ENCODE measurements around the gene RGL1.
"Not testable (repeated sequence)": the region's sequence is repeated elsewhere in the genome, so short reads cannot be mapped to it uniquely, and the experiment has no call there.

The RGL1 gene

DNA sequence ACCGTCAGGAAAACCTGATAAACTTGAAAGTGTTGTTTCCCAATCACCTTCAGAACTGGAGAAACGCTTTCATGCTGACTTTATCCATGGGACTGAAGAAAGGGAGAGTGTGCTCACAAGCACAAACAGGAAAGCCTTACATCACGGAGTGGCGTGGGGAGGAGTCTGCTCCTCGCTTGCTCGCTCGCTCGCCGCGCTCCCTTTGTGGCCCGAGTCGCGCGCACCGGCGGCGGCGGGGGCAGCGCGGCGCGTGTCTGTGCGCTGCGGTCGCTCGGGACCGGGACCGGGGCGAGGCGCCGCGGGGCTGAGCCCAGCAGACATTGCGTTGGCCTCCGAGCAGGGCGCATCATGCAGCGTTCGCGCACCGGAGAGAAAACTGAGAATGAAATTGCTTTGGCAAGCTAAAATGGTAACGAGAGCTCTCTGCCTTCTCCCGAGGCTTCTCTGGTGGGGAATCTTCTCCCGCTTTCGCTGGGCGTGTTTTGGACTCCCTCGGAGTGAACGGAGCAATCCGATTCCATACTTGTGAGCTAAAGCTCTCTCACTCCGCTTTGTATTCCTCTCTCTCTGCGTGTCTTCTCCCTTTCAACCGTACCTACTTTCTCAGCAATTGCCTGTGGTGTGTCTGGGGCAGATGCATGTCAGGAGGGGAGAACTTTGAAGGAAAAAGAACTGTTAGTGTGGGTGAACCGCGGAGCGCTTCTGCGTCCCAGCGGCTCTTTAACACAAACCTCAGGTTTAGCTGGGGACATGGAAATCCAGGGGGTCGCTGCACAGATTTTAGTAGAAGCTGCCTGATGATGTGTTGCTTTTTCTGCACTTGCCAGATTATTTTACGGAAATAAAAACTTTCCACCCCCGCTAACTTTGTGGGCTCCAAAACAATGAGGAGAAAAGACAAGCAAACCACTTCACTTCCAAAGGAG, at the start of gene RGL1:
Gene RGL1, plus strand, starts transcription at position 205 of the 926 bp plus-strand sequence. Its CDS starts 178 bp downstream, at position 383.
- in situ Hi-C loops (cut with MboI; ENCODE audit: low sequenced_read_pairs) = no loop called here

DNA sequence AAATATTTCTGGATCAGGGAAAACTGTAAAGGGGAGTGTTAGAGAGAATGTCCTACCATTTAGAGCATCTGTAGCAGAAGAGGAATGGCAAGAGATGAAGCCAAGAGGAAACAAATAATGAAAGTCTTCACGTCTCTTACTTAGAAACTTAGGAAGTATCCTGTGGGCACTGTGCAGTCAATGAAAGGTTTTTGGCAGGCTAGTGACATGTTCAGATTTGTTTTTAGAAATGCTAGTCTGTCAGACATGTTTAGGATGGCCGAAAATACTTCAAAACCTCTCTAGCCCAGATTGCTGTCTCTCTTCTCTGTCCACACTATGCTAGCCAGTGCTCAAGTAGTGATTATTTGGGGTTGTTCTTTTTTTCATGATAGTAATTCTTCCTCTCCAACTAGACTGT, 48.6 kb upstream of the RGL1 start:
- in situ Hi-C loops (cut with MboI; ENCODE audit: low sequenced_read_pairs) = no loop called here

DNA sequence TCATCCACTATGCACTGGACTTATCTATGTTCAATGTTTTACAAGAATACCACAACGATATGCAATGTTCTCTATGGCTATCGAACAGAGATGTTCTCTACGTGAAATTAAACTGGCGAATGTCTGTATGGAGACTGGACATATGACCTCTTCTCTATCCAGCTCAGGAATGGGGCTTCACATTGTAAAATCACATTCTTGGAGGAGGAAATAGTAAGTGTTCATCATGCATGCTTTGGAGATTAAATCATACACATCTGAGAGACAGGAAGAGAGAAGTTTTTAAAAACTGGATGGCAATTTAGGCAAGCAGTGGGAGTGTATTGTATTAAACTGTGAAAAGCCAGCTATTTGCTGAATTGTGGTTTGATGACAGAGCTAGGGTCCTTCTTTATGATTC, 47.9 kb upstream of the RGL1 start:
- in situ Hi-C loops (cut with MboI; ENCODE audit: low sequenced_read_pairs) = no loop called here

DNA sequence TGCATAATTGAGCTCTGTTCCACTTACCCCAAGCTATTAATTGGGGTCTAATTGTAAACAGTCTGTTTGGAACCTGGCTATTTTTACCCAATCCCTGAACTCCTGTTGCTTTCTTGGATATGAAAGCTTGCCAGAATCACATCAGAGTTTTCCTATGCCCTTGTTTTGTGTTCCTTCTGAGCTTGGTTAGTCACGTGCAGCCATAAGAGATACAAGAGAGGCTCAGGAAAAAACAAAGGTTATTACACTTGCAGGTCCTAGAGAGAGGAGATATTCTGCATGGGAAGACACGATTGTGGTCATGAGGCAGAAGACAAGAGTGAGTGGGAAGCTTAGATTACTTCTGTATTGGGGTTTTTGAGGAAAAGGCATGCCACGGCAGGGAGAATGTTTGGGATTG, 46.0 kb upstream of the RGL1 start:
- in situ Hi-C loops (cut with MboI; ENCODE audit: low sequenced_read_pairs) = no loop called here

DNA sequence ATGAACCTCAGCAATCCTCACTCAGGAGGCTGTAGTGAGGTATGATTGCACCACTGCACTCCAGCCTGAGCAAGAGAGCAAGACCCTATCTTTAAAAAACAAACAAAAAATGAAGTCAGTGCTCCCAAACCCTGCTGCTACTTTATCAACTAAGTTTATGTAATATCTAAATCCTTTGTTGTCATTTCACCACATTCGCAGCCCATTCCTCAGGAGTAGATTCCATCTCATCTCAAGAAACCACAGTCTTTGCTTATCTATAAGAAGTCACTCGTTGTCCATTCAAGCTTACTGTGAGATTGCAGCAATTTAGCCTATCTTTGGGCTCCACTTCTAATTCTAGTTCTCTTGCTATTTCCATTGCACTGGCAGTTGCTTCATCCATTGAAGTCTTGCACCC, 44.3 kb upstream of the RGL1 start:
- in situ Hi-C loops (cut with MboI; ENCODE audit: low sequenced_read_pairs) = no loop called here

DNA sequence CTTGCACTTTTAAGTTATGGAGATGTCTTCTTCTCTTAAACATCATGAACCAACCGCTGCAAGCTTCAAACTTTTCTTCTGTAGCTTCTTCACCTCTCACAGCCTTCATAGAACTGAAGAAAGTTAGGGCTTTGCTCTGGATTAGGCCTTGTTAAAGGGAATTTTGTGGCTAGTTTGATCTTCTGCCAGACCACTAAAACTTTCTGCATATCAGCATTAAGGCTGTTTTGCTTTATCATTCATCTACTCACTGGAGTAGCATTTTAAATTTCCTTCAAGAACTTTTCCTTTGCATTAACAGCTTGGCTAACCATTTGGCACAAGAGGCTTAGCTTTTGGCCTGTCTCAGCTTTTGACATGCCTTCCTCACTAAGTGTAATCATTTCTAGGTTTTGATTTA, 43.0 kb upstream of the RGL1 start:
- in situ Hi-C loops (cut with MboI; ENCODE audit: low sequenced_read_pairs) = no loop called here

DNA sequence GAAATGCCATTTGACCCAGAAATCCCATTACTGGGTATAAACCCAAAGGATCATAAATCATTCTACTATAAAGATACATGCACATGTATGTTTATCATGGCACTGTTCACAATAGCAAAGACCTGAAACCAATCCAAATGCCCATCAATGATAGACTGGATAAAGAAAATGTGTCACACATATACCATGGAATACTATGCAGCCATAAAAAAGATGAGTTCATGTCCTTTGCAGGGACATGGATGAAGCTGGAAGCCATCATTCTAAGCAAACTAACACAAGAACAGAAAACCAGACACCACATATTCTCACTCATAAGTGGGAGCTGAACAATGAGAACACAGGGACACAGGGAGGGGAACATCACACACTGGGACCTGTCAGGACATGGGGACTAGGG, 42.1 kb upstream of the RGL1 start:
- in situ Hi-C loops (cut with MboI; ENCODE audit: low sequenced_read_pairs) = not testable (repeated sequence)

- in situ Hi-C loops (cut with MboI; ENCODE audit: low sequenced_read_pairs) = no loop called here
These were observed 39.9 kb upstream of the RGL1 start for GRCh38 chr1:183764981-183765380.

- in situ Hi-C loops (cut with MboI; ENCODE audit: low sequenced_read_pairs) = no loop called here
These were observed 34.7 kb upstream of the RGL1 start for GRCh38 chr1:183769956-183770815.

DNA sequence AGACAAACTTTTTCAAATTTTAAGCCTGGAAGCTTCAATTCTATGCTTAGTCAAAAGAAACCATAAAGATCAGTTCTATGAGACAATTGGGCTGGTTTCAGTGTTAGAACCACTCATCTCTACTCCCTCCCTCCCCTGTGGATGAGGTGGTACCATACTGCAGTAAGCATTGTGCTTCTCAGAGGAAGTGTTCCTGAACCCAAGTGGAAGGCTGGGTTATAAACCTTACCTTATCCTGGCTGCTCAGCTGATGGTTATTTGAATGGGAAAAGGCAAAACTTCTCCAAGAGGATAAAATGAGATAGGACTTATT, 34.1 kb upstream of the RGL1 start:
- in situ Hi-C loops (cut with MboI; ENCODE audit: low sequenced_read_pairs) = no loop called here

DNA sequence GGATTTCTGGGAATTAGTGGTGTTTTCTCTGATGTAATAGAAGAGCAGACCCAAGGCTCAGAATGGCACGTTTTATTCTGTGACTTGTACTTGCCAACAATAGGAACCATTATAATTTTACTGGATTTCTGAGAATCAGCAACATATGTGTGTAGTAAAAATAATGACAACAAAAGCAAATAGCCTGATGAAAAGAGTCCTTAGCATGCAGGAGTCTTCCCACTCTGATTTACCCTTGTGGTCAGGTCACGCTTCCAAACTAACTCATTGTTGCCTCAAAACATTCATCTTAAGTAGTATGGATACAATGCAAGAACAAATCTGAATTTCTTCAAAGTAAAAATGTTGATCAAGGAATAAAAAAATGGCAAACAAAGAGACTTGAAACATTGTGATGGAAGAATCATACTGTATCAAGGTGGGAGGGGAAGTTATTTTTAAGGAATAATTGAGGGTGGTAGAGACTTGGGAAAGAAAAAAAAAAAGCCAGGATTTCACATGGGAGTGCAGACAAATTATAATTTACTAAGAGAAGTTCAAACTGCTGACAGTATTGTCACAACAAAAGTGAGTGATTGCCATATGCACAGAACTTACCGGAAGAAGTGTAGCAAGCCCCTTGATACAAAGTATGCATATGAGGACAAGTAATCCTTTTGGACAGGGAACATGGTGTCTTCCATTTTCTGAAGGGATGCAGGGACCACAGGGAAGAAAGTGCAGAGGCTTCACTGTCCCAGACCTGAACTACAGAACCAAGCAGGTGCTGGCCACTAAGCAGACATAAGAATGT, 31.2 kb upstream of the RGL1 start:
- in situ Hi-C loops (cut with MboI; ENCODE audit: low sequenced_read_pairs) = no loop called here

DNA sequence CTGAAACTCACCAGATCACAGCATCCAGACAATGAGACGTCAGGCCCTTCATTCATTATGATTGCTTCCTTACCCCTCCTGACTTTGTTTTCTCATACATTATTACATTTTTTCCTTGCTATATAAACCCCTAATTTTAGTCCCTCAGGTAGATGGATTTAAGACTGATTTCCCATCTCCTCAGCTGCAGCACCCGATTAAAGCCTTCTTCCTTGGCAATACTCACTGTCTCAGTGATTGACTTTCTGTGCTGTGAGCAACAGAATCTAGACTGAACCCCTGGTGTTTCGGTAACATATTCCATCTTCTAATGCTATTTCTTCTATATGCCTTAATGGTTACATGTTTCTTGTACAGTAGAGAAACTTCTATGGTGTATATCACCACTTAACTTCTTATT, 30.0 kb upstream of the RGL1 start:
- in situ Hi-C loops (cut with MboI; ENCODE audit: low sequenced_read_pairs) = no loop called here

- in situ Hi-C loops (cut with MboI; ENCODE audit: low sequenced_read_pairs) = no loop called here
These were observed 28.2 kb upstream of the RGL1 start for GRCh38 chr1:183776731-183777130.

- in situ Hi-C loops (cut with MboI; ENCODE audit: low sequenced_read_pairs) = no loop called here
These were observed 27.6 kb upstream of the RGL1 start for GRCh38 chr1:183777328-183777727.

- in situ Hi-C loops (cut with MboI; ENCODE audit: low sequenced_read_pairs) = no loop called here
These were observed 26.9 kb upstream of the RGL1 start for GRCh38 chr1:183778045-183778444.

DNA sequence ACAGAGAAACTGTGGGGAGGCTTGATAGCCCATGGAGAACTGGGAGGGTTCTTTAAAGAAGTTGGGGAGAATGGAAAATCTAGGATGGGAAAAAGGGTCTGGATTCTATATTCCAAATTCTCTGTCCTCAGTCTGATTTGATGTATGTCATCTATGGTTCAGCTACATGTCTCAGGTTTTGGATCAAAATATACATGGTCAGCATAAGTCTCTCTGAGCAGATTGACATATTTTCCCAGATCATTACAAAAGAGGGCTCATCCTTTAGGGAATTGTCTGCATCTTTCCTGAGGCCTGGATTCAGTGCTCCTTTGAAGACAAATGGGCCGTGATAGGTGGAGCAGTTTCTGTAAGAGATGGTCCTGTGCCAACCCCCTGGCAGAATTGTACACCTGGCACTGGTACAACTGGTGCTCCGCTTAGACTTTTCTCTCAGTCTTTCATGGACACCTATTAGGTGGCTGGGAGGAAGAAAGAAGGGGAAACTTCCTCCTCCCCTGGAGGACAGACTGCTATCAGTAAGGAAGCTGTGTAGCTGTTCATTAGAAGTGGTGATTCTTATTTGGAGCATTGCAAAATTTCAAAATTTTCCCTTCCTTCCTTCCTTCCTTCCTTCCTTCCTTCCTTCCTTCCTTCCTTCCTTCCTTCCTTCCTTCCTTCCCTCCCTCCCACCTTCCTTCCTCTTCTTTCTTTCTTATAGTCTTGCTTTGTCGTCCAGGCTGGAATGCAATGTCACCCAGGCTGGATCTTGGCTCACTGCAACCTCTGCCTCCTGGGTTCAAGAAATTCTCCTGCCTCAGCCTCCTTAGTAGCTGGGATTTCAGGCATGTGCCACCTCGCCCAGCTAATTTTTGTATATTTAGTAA, 26.1 kb upstream of the RGL1 start:
- in situ Hi-C loops (cut with MboI; ENCODE audit: low sequenced_read_pairs) = no loop called here

- in situ Hi-C loops (cut with MboI; ENCODE audit: low sequenced_read_pairs) = no loop called here
These were observed 24.8 kb upstream of the RGL1 start for GRCh38 chr1:183780159-183780558.

DNA sequence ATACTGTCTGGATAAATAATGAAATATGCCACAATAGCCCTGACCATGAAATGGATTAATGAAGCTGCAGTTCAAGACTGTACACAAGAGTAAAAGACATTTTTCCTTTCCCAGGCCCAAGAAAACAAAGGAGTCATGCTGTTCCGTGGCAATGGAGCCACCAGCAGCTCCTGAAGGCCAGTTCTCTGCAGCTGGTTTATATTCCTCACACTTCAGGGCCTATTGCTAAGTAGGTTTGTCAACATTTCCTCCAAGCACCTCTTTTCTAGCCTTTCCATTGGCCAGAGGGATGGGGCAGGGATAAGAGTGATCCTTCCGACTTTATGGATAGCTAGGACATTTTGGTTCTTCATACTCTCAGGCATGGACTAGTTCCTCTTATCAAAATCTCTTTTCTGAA, 24.2 kb upstream of the RGL1 start:
- in situ Hi-C loops (cut with MboI; ENCODE audit: low sequenced_read_pairs) = no loop called here

DNA sequence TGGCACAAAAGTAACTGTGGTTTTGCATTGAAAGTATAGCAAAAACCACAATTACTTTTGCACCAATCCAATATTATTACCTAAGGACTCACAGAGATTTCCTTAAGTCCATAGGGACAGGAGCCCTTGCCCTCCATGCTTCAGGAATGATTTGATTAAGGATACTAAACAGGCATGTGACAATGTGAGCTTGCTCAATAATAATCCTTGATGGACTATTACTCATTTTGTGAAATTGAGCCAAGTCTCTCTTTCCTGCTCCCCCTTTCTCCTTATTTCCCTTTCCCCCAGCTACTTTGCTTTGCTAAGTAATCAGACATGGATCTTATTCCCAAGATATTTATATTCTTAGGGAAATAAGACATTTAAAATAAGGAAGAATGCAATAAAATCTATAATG, 21.6 kb upstream of the RGL1 start:
- in situ Hi-C loops (cut with MboI; ENCODE audit: low sequenced_read_pairs) = no loop called here

All from HL-60/S4 treated with phorbol 12-myristate 13-acetate at 8.2 ng/mL for 4 days and 3 days (cell line).